Dendritic cell treated with granulocyte-macrophage colony-stimulating factor and Interleukin-4, amounts not matched to agents 40 ng/mL and 50 ng/mL, for 4 days (primary cell): ENCODE data around the gene PIP5KL1.

Experiments
- H3K27ac Mint-ChIP-seq: one replicate; pipeline ENCODE4 v1.8.0; 2022; ENCODE audit warnings: mild to moderate bottlenecking, mixed read lengths
- H3K27me3 Mint-ChIP-seq: one replicate; pipeline ENCODE4 v1.8.0; 2022; ENCODE audit warnings: mild to moderate bottlenecking, mixed read lengths
- H3K36me3 Mint-ChIP-seq: one replicate; pipeline ENCODE4 v1.8.0; 2022; ENCODE audit warnings: low read depth, mixed read lengths
- H3K4me1 Mint-ChIP-seq: one replicate; pipeline ENCODE4 v1.8.0; 2022; ENCODE audit warnings: low read depth, mixed read lengths
- H3K4me3 Mint-ChIP-seq: one replicate; pipeline ENCODE4 v1.8.0; 2022; ENCODE audit warnings: mild to moderate bottlenecking, moderate library complexity, mixed read lengths
- H3K9me3 Mint-ChIP-seq: one replicate; pipeline ENCODE4 v1.8.0; 2022; ENCODE audit warnings: mixed read lengths
- intact Hi-C: fragments of 100-400 bp; cut with micrococcal nuclease; formaldehyde crosslinking; loops from one replicate; pipeline ENCODE4 v1.15.0; 2022

The PIP5KL1 gene, protein sequence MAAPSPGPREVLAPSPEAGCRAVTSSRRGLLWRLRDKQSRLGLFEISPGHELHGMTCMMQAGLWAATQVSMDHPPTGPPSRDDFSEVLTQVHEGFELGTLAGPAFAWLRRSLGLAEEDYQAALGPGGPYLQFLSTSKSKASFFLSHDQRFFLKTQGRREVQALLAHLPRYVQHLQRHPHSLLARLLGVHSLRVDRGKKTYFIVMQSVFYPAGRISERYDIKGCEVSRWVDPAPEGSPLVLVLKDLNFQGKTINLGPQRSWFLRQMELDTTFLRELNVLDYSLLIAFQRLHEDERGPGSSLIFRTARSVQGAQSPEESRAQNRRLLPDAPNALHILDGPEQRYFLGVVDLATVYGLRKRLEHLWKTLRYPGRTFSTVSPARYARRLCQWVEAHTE

GRCh38 chr9:127930231-127931091 lies at the start of gene PIP5KL1:
TSS of gene PIP5KL1 (minus strand) at chr9:127930777. CDS start at chr9:127930752, 25 bp downstream.
- intact Hi-C loops, result no loop called here

GRCh38 chr9:127980060-127980705 lies 49.6 kb upstream of the PIP5KL1 start:
- H3K36me3 Mint-ChIP-seq, result peaks cover 5% of the 10 kb centered on the region
- no peaks in the 10 kb centered on the region for H3K9me3 Mint-ChIP-seq
- intact Hi-C loops, result no loop called here
- peaks cover 23% of the 10 kb centered on the region for H3K27me3 Mint-ChIP-seq
- H3K4me3 Mint-ChIP-seq, result peak overlapping the region; percentile 85
- H3K4me1 Mint-ChIP-seq, result peaks cover 40% of the 10 kb centered on the region
- H3K27ac Mint-ChIP-seq, result peak overlapping the region; percentile 72

More at GRCh38 chr9:127930231-127931091, at the start of gene PIP5KL1:
- peaks cover 64% of the 10 kb centered on the region for H3K27me3 Mint-ChIP-seq
- peaks cover 29% of the 10 kb centered on the region for H3K36me3 Mint-ChIP-seq
- no peaks in the 10 kb centered on the region for H3K9me3 Mint-ChIP-seq
- peaks cover 69% of the 10 kb centered on the region for H3K4me1 Mint-ChIP-seq
- H3K4me3 Mint-ChIP-seq, result peak within 1 kb of the TSS; percentile 66
- no peak within 1 kb of the TSS for H3K27ac Mint-ChIP-seq

DNA sequence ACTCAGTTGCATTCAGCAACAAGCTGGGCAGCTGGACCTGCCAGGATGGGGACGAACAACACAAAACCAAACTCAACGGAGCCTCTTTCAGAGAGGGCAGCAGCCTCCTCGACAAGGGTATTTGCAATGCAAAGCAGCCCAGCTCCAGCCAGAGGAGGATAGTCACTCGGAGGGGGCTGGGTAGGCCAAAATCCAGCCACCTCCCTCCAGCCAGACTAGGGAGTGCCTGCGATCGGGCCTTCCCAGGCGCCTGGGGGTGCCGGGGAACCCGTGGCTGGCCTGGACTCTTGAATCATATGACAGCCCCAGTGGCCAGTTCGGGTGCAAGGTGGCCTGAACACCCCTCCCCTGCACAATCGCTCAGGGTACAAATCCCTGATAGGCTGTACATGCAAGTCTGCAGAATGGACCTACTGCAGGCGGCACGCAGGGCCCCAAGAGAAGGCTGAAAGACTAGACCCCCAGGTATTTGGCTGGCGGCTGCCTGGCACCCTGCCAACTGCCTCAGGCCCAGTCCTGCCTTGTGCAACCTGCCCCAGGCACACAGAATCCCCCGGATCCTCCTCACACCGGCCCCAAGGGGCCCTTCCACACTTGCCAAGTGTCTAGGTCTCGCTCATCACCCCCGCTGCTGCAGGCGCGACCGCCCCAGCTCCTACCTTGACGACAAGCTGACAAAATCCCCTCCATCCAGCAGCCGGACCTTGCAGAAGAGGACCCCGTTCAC lies 48.9 kb upstream of the PIP5KL1 start:
- peaks cover 5% of the 10 kb centered on the region for H3K36me3 Mint-ChIP-seq
- peak overlapping the region; percentile 72 for H3K27ac Mint-ChIP-seq
- H3K9me3 Mint-ChIP-seq, result no peaks in the 10 kb centered on the region
- peaks cover 40% of the 10 kb centered on the region for H3K4me1 Mint-ChIP-seq
- intact Hi-C loops, result no loop called here
- H3K27me3 Mint-ChIP-seq, result peaks cover 24% of the 10 kb centered on the region
- H3K4me3 Mint-ChIP-seq, result peak overlapping the region; percentile 85

GRCh38 chr9:127979015-127979332 lies 48.4 kb upstream of the PIP5KL1 start:
- H3K27me3 Mint-ChIP-seq, result peaks cover 28% of the 10 kb centered on the region

DNA sequence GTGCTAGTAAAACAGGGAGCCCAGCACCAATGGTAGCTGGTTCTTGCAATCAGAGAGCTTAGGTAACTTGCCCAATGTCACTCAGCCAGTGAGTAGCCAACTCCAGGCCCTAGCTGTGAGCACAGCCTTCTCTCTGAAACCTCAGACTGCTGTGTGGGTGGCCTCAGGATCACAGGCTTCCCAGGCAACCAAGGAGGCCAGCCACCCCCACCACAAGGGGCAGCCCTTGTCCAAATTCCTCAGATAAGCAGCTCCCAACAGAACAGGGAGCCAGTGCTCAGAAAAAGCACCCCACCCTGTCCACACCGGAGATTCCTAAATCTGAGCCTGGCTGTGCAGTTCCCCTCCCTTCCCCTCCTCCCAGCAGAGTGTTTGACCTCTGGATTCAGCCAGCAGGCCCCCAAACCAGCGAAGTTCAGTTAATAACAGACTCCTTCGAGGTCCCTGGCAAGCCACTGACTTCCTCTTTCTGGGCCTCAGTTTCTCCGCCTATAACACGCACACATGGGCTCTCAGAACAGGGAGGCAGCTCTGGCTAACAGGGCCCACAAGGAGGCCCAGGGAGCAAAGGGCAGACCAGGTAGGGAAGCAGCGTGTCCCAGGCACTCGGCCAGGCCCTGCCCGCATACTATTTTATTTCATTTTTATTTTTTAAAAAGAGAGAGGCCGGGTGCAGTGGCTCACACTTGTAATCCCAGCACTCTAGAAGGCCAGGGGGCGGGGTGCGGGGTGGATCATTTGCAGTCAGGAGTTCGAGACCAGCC lies 47.5 kb upstream of the PIP5KL1 start:
- Mint-ChIP-seq H3K27ac (no peak overlapping the region), H3K4me1 (peaks cover 40% of the 10 kb centered on the region), H3K36me3 (peaks cover 5% of the 10 kb centered on the region), H3K4me3 (no peak overlapping the region), H3K27me3 (peaks cover 28% of the 10 kb centered on the region), H3K9me3 (no peaks in the 10 kb centered on the region)
- intact Hi-C loops, result no loop called here

More at GRCh38 chr9:127979015-127979332, 48.4 kb upstream of the PIP5KL1 start:
- Mint-ChIP-seq H3K36me3 (peaks cover 5% of the 10 kb centered on the region), H3K9me3 (no peaks in the 10 kb centered on the region), H3K27ac (no peak overlapping the region), H3K4me3 (no peak overlapping the region), H3K4me1 (peaks cover 40% of the 10 kb centered on the region)
- intact Hi-C loops, result no loop called here

- intact Hi-C loops, result no loop called here
- Mint-ChIP-seq H3K27me3 (peaks cover 30% of the 10 kb centered on the region), H3K36me3 (peaks cover 5% of the 10 kb centered on the region), H3K4me1 (peaks cover 43% of the 10 kb centered on the region), H3K4me3 (no peak overlapping the region), H3K9me3 (no peaks in the 10 kb centered on the region), H3K27ac (no peak overlapping the region)
Observed at GRCh38 chr9:127977009-127977883, 46.7 kb upstream of the PIP5KL1 start.

- Mint-ChIP-seq H3K36me3 (peaks cover 5% of the 10 kb centered on the region), H3K4me1 (peaks cover 45% of the 10 kb centered on the region), H3K27ac (no peak overlapping the region), H3K27me3 (peaks cover 33% of the 10 kb centered on the region), H3K4me3 (no peak overlapping the region), H3K9me3 (no peaks in the 10 kb centered on the region)
- intact Hi-C loops, result no loop called here
Observed at GRCh38 chr9:127976498-127976897, 45.9 kb upstream of the PIP5KL1 start.

GRCh38 chr9:127975376-127976315 lies 45.1 kb upstream of the PIP5KL1 start:
- H3K9me3 Mint-ChIP-seq, result no peaks in the 10 kb centered on the region
- no peak overlapping the region for H3K27ac Mint-ChIP-seq
- intact Hi-C loops, result no loop called here
- peaks cover 36% of the 10 kb centered on the region for H3K27me3 Mint-ChIP-seq
- H3K36me3 Mint-ChIP-seq, result peaks cover 5% of the 10 kb centered on the region
- peaks cover 44% of the 10 kb centered on the region for H3K4me1 Mint-ChIP-seq
- no peak overlapping the region for H3K4me3 Mint-ChIP-seq

- Mint-ChIP-seq H3K27ac (no peak overlapping the region), H3K4me3 (no peak overlapping the region), H3K9me3 (no peaks in the 10 kb centered on the region), H3K36me3 (peaks cover under 1% of the 10 kb centered on the region), H3K4me1 (peaks cover 40% of the 10 kb centered on the region), H3K27me3 (peaks cover 35% of the 10 kb centered on the region)
- intact Hi-C loops, result no loop called here
Observed at GRCh38 chr9:127974769-127975261, 44.2 kb upstream of the PIP5KL1 start.

GRCh38 chr9:127974001-127974768 lies 43.6 kb upstream of the PIP5KL1 start:
- peaks cover 34% of the 10 kb centered on the region for H3K4me1 Mint-ChIP-seq
- no peaks in the 10 kb centered on the region for H3K9me3 Mint-ChIP-seq
- intact Hi-C loops, result no loop called here
- H3K4me3 Mint-ChIP-seq, result no peak overlapping the region
- no peaks in the 10 kb centered on the region for H3K36me3 Mint-ChIP-seq
- H3K27ac Mint-ChIP-seq, result no peak overlapping the region
- peaks cover 29% of the 10 kb centered on the region for H3K27me3 Mint-ChIP-seq
